Measurements from ENCODE around the gene POLR2B.

- TF ChIP-seq CTCF (IDR thresholded peaks at IDR 0.05; ENCODE audit: poor library complexity) (no peak), EZH2 (IDR thresholded peaks at IDR 0.05; ENCODE audit: borderline replicate concordance) (no peak)
Observed at GRCh38 chr4:56995525-56995924, 16.8 kb downstream of the POLR2B start.
